Hematopoietic multipotent progenitor cell treated with erythropoietin and hydrocortisone succinate and interleukin-3 and kit ligand, for 6 days (in vitro differentiated cells): Measurements from ENCODE around the gene MTHFSD.

Experiments
- DNase-seq: peaks from one replicate; pipeline ENCODE4 v3.0.0-alpha.2; 2015

The MTHFSD gene

DNA sequence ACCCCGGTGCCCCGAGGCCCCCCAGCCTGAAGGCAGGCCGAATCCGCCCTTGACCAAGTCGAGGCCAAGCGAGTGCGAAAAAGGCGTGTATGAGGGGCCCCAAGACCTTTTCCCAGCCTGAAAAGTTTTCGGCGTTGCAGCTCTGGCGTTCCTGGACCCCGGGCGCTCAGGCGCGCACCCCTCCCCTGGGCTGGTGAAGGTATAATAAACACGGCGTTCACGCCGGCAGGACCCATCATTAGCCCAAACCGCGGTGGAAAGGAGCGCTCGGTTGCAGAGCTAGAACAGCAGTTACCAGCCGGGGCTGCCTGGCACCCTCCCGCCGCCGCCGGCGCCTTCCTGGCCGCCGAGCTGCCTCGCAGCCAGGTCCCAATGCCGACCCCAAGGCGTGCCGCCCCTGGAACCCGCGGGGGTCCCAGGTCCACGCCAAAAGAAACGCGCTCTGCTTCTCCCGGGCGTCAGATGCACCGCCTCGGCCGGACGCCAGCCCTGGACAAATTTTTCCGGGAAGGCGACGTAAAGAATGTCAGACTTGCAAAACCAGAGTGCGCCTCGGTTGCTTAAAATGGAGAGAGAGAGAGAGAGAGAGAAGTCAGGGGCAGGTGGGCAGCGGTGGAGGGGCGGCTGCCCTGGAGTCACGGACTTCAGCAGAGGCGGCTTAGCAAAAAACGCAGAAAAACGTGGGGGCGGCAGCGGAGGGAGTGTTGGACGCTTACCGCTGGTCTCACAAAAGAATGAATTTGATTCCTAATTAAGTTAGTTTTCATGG, 56.2 kb downstream of the MTHFSD start:
- no peak for DNase-seq

DNA sequence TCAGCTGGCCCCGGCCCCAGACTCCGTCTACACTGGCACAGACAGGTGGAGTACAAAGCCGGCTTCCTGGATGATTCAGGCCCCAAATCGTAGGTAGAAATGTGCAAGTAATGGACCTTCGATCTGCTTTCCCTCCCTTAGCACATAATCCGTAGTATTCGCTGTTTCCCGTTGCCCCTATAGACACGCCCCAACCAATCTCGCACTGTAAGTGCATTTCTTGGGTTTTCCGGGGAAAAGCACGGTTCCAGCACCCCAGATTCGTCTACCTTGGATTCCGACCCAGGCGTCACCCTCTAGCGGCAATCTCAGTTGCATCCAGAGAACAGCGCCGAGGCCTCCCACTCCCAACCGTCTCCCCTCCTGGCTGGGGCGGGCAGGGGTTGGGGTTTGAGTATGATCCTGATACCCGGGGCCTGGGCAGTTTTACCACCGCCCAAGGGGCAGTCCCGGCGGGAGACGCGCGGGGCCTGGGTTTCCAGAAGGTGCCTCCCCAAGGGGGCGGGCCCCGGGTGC, 56.8 kb downstream of the MTHFSD start:
- DNase-seq: no peak

GRCh38 chr16:86497551-86498021, 57.4 kb downstream of the MTHFSD start:
- no peak for DNase-seq

- DNase-seq: no peak
Observed at GRCh38 chr16:86496929-86497461, 58.0 kb downstream of the MTHFSD start.

- DNase-seq: no peak
Observed at GRCh38 chr16:86496262-86496928, 58.6 kb downstream of the MTHFSD start.

- DNase-seq: no peak
Observed at GRCh38 chr16:86495756-86496261, 59.2 kb downstream of the MTHFSD start.

GRCh38 chr16:86495357-86495701, 59.7 kb downstream of the MTHFSD start:
- DNase-seq: no peak

GRCh38 chr16:86494565-86495356, 60.3 kb downstream of the MTHFSD start:
- DNase-seq: no peak

DNA sequence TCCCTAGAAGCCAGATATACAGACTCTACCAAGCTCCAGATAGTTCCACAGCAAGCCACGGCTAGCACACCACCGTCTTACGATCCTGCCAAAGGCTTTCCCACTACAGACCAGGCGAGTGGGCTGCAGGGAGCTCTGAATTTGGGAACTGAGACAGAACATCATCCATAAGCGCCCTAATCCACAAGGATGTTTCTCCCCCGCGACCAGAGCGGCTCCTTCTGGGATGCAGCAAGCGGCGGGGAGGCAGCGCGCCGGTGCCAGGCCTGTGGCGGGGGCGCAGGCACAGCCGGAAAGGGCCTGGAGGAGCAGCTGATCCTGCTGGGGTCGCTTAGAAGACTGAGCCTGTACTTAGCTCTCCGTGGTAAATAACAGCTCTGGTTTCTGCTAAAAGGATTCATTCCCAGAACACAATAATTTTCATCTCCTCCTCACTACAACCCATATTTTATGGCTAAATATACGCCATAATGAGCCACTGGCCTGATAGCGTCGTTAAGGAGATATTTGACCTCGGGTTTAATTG, 60.9 kb downstream of the MTHFSD start:
- DNase-seq: no peak

DNA sequence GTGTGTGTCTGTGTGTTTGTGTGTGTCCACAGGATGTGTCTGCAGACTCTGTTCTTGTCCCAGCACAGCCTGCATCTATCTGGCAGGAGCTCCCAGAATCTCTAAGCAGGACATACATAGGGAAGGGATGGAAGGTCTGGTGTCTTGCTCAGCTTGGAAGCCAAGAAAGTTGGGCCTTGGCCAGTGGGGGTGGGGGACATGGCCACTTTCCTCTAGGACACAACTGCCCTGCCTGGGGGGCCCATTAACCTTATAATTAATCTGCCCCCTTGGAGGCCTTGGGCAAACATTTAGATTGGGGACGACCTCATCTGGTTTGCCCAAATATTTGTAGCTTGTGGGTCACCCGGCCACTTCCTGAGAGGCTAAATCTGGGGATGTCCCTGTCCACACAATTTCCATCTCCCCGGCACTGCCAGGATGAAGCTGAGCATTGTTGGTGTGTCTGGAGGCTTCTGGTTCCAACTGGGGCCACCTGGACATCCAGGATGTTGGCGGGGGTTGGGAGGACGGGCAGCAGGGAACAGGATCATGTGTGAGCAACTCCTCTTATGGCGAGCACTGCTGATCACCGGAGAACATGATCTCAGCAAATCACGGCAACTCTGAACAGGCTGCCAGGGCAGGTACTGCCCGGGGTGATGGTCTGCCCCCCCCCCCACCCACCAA, 61.9 kb downstream of the MTHFSD start:
- no peak for DNase-seq

DNA sequence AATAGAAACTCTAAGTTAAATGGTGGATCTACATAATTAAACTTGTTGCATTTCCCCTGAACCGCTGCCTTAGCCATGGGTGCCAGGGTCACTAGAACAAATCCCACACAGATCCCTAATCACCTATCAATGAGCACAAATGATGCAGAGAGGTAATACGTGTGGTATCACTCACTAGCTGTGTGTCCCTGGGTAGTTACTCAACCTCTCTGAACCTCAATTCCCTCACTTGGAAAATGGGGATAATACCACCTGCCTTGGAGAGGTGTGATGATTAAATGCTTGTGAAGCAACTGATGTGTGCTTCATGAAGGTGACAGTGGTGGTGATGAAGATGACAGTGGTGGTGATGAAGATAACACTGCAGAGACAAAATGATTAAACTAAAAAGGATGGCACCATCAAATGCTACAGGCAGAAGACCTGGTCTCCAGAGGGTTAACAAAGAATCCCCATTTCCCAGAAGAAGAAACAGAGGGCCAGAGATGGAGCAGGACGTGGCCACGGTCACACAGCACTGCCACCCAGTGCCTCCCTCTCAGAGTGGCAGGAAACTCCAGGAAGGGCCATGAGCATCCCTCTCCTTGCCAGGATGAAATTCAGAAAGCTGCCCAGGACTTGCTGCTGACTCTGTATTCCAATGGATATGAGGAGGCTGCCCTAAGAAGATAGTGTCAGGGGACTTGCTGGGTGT, 62.6 kb downstream of the MTHFSD start:
- no peak for DNase-seq

- DNase-seq: no peak
Observed at GRCh38 chr16:86491640-86492023, 63.4 kb downstream of the MTHFSD start.

DNA sequence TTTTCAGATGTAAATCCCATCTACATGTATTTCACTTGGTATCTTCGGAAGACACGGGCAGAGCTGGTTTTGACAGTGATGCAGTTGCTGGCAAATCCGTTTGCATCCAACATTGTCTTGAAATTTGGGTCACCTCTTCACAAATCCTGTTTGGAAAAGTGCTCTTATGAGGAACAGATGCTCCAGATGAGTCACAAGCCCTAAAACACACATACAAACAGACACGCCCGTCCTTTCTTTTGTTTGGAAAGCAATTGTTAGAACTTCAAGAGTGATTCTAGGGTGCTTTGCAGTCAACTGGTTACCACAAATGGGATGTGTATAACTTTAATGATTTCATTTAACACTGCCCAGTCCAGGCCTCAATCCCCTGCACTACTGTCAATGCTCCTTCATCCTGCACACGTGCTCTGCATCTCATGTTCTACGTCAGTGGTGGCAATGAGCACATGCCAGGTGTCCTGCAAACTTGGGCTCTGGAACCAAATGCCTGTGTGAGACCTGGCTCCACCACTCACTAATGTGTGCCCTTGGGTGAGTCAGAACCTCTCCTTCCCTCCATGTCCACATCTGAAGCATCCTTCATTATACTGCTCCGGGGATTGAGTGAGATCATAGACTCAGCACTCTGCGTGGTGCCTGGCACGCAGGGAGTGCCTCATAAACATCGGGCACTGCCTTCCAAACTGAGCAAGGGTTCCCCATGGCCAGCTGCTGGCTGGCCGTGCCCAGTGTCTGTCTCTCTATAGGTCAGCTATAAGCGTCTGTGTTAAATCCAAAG, 64.0 kb downstream of the MTHFSD start:
- no peak for DNase-seq

GRCh38 chr16:86485746-86486145, 69.3 kb downstream of the MTHFSD start:
- no peak for DNase-seq

DNA sequence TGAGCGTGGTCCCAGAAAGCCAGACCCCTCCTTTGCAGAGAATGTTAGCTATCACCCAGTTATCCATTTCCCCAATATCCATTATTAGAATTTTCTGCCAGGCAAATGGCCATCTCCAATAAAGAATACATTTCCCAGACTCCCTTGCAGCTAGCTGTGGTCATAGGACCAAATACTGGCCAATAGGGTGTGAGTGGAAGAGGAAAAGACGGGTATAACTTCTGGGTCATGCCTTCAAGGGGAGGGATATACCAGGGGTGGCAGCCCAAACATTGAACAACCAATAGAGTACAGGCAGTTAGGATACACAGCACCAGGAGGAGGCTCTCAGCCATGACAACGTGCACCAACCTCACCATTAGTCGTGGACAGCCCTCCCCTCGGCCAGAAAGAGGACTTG, 70.8 kb downstream of the MTHFSD start:
- no peak for DNase-seq

DNA sequence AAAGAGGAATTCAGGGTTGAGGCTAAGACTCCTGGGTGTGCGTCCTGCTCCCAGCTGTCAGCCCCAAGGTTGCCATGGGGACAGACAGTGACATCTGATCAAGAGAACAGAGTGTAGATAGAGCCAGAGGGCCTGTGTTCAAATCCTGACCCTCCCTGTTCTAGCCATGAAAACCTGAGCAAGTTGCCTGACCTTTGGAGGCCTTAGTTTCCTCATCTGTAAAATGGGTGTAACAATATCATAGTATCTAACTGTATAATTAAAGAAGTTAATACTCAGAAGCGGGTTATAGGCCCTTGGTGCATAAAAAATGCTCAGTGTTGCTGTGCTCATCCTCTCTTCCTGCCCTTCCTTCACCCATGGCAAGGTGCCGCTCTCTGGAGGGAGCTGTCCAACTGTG, 73.4 kb downstream of the MTHFSD start:
- no peak for DNase-seq

GRCh38 chr16:86480444-86480843, 74.6 kb downstream of the MTHFSD start:
- DNase-seq: no peak
